HCT116 (cell line): Measurements from ENCODE around the gene ABTB2. TPM values are rescaled to one million over a fixed set of nuclear protein-coding genes. Genes with fewer than 3 reads are reported as not detected.

Experiments used
- ATAC-seq: fragments of 200-7000 bp; cut with Tn5 transposase; 2 replicates; pipeline ENCODE4 v1.9.1; 2020; ENCODE audit warnings: mild to moderate bottlenecking, moderate library complexity
- BruUV-seq: library from RNA; stranded (reverse); fragments of 400-500 nt; replicated peaks from 2 replicates; lab custom pipeline; 2021; lab: Mats Ljungman, UMichigan
- CTCF ChIA-PET: fragments of 300-600 bp; sonication (Branson Sonifier 250); formaldehyde crosslinking; loops from one replicate; lab custom pipeline; 2021; ENCODE audit warnings: antibody characterized with exemption; lab: Charles Lee
- POLR2A ChIA-PET: fragments of 300-600, 350-600 bp; sonication (Branson Sonifier 250); formaldehyde crosslinking; loops from one replicate; lab custom pipeline; 2021; ENCODE audit warnings: antibody characterized with exemption; lab: Charles Lee
- RAD21 ChIA-PET, 2 experiments: fragments of 300-600 bp; sonication (Branson Sonifier 250); formaldehyde crosslinking; loops; one replicate each; lab custom pipeline; 2023; ENCODE audit warnings: low total read pairs in 2 of 2; ENCODE audit not compliant: uncharacterized antibody in 2 of 2, unreplicated experiment in 2 of 2, low non-redundant PET in 1 of 2; lab: Charles Lee
- DNase-seq: peaks from one replicate; pipeline ENCODE4 v3.0.0-alpha.2; 2010; ENCODE audit warnings: low read depth, low spot score
- H2AFZ ChIP-seq: fragments of 200-600 bp; shearing (Covaris generic), sonication (generic); 2 replicates; pipeline ENCODE4 v1.6.1; 2017; ENCODE audit warnings: low read depth, mixed run types, mixed read lengths, antibody characterized with exemption, low read length; ENCODE audit not compliant: poor library complexity, severe bottlenecking
- H3K27ac ChIP-seq: 2 replicates; pipeline ENCODE4 v1.5.1; 2012; ENCODE audit warnings: low read depth, low read length
- H3K27me3 ChIP-seq: fragments of 200-600 bp; sonication (generic); 2 replicates; pipeline ENCODE4 v1.6.1; 2016; ENCODE audit warnings: mixed run types, low read length, mixed read lengths; ENCODE audit not compliant: insufficient read depth
- H3K36me3 ChIP-seq, 2 experiments: fragments of 200-500 bp in 1 of 2; fragments of 200-600 bp in 1 of 2; sonication (Bioruptor generic) in 1 of 2; sonication (generic) in 1 of 2; 2 replicates each; pipeline versions ENCODE4 v1.5.1 to v1.6.1; 2014 to 2016; ENCODE audit warnings: low read length in 2 of 2, inconsistent platforms in 1 of 2, mixed read lengths in 1 of 2, mixed run types in 1 of 2; ENCODE audit not compliant: insufficient read depth in 2 of 2, control insufficient read depth in 1 of 2
- H3K4me1 ChIP-seq, 2 experiments: fragments of 200-600 bp in 1 of 2; sonication (generic) in 1 of 2; 2 replicates each; pipeline versions ENCODE4 v1.5.1 to v1.6.1; 2012 to 2017; ENCODE audit warnings: low read length in 2 of 2, inconsistent platforms in 1 of 2, mild to moderate bottlenecking in 1 of 2, mixed read lengths in 1 of 2, mixed run types in 1 of 2, moderate library complexity in 1 of 2; ENCODE audit not compliant: insufficient read depth in 2 of 2, control insufficient read depth in 1 of 2
- H3K4me2 ChIP-seq: fragments of 200-600 bp; sonication (generic); 2 replicates; pipeline ENCODE4 v1.6.1; 2017; ENCODE audit warnings: mixed run types, low read length, mixed read lengths
- H3K4me3 ChIP-seq, 2 experiments: fragments of 200-600 bp in 1 of 2; sonication (generic) in 1 of 2; replicated peaks in 1 of 2; 2 replicates each; pipeline ENCODE4 v1.5.1; 2011 to 2016; ENCODE audit warnings: low read length in 2 of 2, control low read depth in 1 of 2, low read depth in 1 of 2, mild to moderate bottlenecking in 1 of 2, mixed read lengths in 1 of 2, mixed run types in 1 of 2
- H3K79me2 ChIP-seq: fragments of 200-600 bp; sonication (generic); 2 replicates; pipeline ENCODE4 v1.6.1; 2017; ENCODE audit warnings: mild to moderate bottlenecking, mixed run types, low read length, moderate library complexity, mixed read lengths; ENCODE audit not compliant: insufficient read depth
- H3K9ac ChIP-seq: fragments of 200-600 bp; sonication (generic); 2 replicates; pipeline ENCODE4 v1.6.1; 2016; ENCODE audit warnings: low read length, mixed read lengths
- H3K9me2 ChIP-seq: fragments of 200-600 bp; sonication (generic), shearing (Covaris generic); 2 replicates; pipeline ENCODE4 v1.6.1; 2017; ENCODE audit warnings: mixed run types, mild to moderate bottlenecking, moderate library complexity; ENCODE audit not compliant: insufficient read depth
- H3K9me3 ChIP-seq, 2 experiments: fragments of 200-500 bp in 1 of 2; fragments of 200-600 bp in 1 of 2; sonication (Bioruptor generic) in 1 of 2; sonication (generic) in 1 of 2; 2 replicates each; pipeline ENCODE4 v1.6.1; 2014 to 2017; ENCODE audit warnings: low read length in 2 of 2, mixed read lengths in 2 of 2, inconsistent platforms in 1 of 2, low read depth in 1 of 2, mild to moderate bottlenecking in 1 of 2, mixed run types in 1 of 2, moderate library complexity in 1 of 2; ENCODE audit not compliant: control insufficient read depth in 1 of 2, insufficient read depth in 1 of 2
- H4K20me1 ChIP-seq: fragments of 200-600 bp; sonication (generic), shearing (Covaris generic); 2 replicates; pipeline ENCODE4 v1.6.1; 2017; ENCODE audit warnings: mixed run types, mild to moderate bottlenecking, moderate library complexity; ENCODE audit not compliant: insufficient read depth
- ATF3 ChIP-seq: IDR thresholded peaks from 2 replicates; pipeline ENCODE4 v1.6.1; 2012
- CTCF ChIP-seq, 3 experiments: fragments of 200-600 bp in 1 of 3; sonication (generic) in 1 of 3; IDR thresholded peaks in 2 of 3; conservative IDR thresholded peaks in 1 of 3; 2 replicates each; pipeline ENCODE4 v1.5.1; 2012 to 2017; ENCODE audit warnings: low read depth in 2 of 3, low read length in 2 of 3, antibody characterized with exemption in 1 of 3, borderline replicate concordance in 1 of 3, control low read depth in 1 of 3, mild to moderate bottlenecking in 1 of 3, mixed read lengths in 1 of 3, mixed run types in 1 of 3, moderate library complexity in 1 of 3; ENCODE audit not compliant: insufficient read depth in 1 of 3
- EGR1 ChIP-seq: IDR thresholded peaks from 2 replicates; pipeline ENCODE4 v1.6.1; 2012; ENCODE audit warnings: low read depth
- EZH2 ChIP-seq: fragments of 200-600 bp; sonication (generic); IDR thresholded peaks from 2 replicates; pipeline ENCODE4 v1.6.1; 2017; ENCODE audit warnings: antibody characterized with exemption, mixed run types
- FOSL1 ChIP-seq: IDR thresholded peaks from 2 replicates; pipeline ENCODE4 v1.6.1; 2012; ENCODE audit warnings: low read depth
- JUND ChIP-seq: IDR thresholded peaks from 2 replicates; pipeline ENCODE4 v1.6.1; 2012
- POLR2A ChIP-seq: IDR thresholded peaks from 2 replicates; pipeline ENCODE4 v1.7.0; 2011; ENCODE audit warnings: borderline replicate concordance; ENCODE audit not compliant: insufficient read depth, insufficient read length; ENCODE audit errors: extremely low read depth
- POLR2AphosphoS5 ChIP-seq: IDR thresholded peaks from 2 replicates; pipeline ENCODE4 v1.6.1; 2011; ENCODE audit warnings: mild to moderate bottlenecking, low read depth, low read length, moderate library complexity
- SRF ChIP-seq: IDR thresholded peaks from 2 replicates; pipeline ENCODE4 v1.6.1; 2012; ENCODE audit warnings: low read depth
- TCF7L2 ChIP-seq: IDR thresholded peaks from 2 replicates; pipeline ENCODE4 v1.7.0; 2011; ENCODE audit warnings: borderline replicate concordance, inconsistent platforms; ENCODE audit not compliant: insufficient read depth, insufficient read length; ENCODE audit errors: extremely low read depth
- ZBTB33 ChIP-seq: IDR thresholded peaks from 2 replicates; pipeline ENCODE4 v1.6.1; 2011; ENCODE audit warnings: mild to moderate bottlenecking, low read length, moderate library complexity; ENCODE audit not compliant: insufficient replicate concordance; ENCODE audit errors: extremely low read depth
- ZFX ChIP-seq: fragments of 450-650 bp; IDR thresholded peaks from 2 replicates; pipeline ENCODE4 v1.6.1; 2017
- ZNF274 ChIP-seq: fragments of 200-500 bp; sonication (Bioruptor generic); IDR thresholded peaks from 2 replicates; pipeline ENCODE4 v1.6.1; 2014; ENCODE audit warnings: mild to moderate bottlenecking, low read depth, low read length, inconsistent platforms
- intact Hi-C: fragments of 100-400 bp; cut with micrococcal nuclease; formaldehyde crosslinking; loops from 2 replicates; pipeline ENCODE4 v1.10.0; 2022
- total RNA-seq: library from RNA; stranded (reverse); gene quantifications from one replicate; pipeline ENCODE4 v1.2.1, GENCODE V29; 2021; ENCODE audit not compliant: unreplicated experiment

Gene ABTB2
- total RNA-seq, 1 experiment from 2014 or later: 6.8 TPM

GRCh38 chr11:34292111-34292510 is 65.7 kb downstream of the ABTB2 start:
- H4K20me1 ChIP-seq: no peaks in the 10 kb centered on the region
- BruUV-seq: no TSS peak
- no peaks in the 10 kb centered on the region for H3K36me3 ChIP-seq
- H3K9me2 ChIP-seq: no peaks in the 10 kb centered on the region
- ATAC-seq (no peak), DNase-seq (no peak)
- no peak overlapping the region for H3K27ac ChIP-seq
- no peaks in the 10 kb centered on the region; a peak in 1 of 4 replicates for H3K4me1 ChIP-seq
- no peak for TF ChIP-seq ZFX
- TF ChIP-seq ZNF274: no peak
- TF ChIP-seq TCF7L2: no peak
- TF ChIP-seq FOSL1: no peak
- no peak for TF ChIP-seq JUND
- intact Hi-C loops: no loop called here
- RAD21 ChIA-PET: no interaction called here
- no peak overlapping the region for H2AFZ ChIP-seq
- no peaks in the 10 kb centered on the region for H3K27me3 ChIP-seq
- CTCF ChIA-PET: no interaction called here
- H3K79me2 ChIP-seq: no peaks in the 10 kb centered on the region
- H3K4me2 ChIP-seq: no peak overlapping the region
- H3K4me3 ChIP-seq: no peak overlapping the region
- no peak overlapping the region for H3K9ac ChIP-seq
- POLR2A ChIA-PET: no interaction called here
- no peaks in the 10 kb centered on the region for H3K9me3 ChIP-seq

- ATAC-seq (no peak), DNase-seq (no peak)
- Histone ChIP-seq H3K4me3 (no peak overlapping the region), H3K36me3 (no peaks in the 10 kb centered on the region), H3K27ac (no peak overlapping the region), H3K9me2 (no peaks in the 10 kb centered on the region), H3K4me2 (no peak overlapping the region), H3K4me1 (no peaks in the 10 kb centered on the region), H3K27me3 (no peaks in the 10 kb centered on the region), H3K9ac (no peak overlapping the region), H3K9me3 (no peaks in the 10 kb centered on the region), H2AFZ (no peak overlapping the region), H4K20me1 (no peaks in the 10 kb centered on the region), H3K79me2 (no peaks in the 10 kb centered on the region)
- ChIA-PET POLR2A (no interaction called here), CTCF (no interaction called here), RAD21 (no interaction called here)
- intact Hi-C loops: no loop called here
- TF ChIP-seq CTCF (IDR thresholded peaks at IDR 0.05 in 2 of 3, conservative IDR thresholded peaks at IDR 0.05 in 1 of 3; ENCODE audit: borderline replicate concordance in 1 of 3, insufficient read depth in 1 of 3, low read depth in 2 of 3, low read length in 2 of 3): no peak
- TF ChIP-seq SRF: no peak
- TF ChIP-seq POLR2A: no peak
- TF ChIP-seq ZBTB33: no peak
- no peak for TF ChIP-seq EZH2
- no peak for TF ChIP-seq ZFX
- no peak for TF ChIP-seq POLR2AphosphoS5
- no peak for TF ChIP-seq EGR1
- no peak for TF ChIP-seq ATF3
- no TSS peak for BruUV-seq
Measured at GRCh38 chr11:34290926-34291325, 66.9 kb downstream of the ABTB2 start.
